ENCODE measurements around the gene VEGFB. TPM values are rescaled to one million over a fixed set of nuclear protein-coding genes. Genes with fewer than 3 reads are reported as not detected.

Gene VEGFB
- total RNA-seq, 1 experiment from 2014 or later = 40.1 TPM

DNA sequence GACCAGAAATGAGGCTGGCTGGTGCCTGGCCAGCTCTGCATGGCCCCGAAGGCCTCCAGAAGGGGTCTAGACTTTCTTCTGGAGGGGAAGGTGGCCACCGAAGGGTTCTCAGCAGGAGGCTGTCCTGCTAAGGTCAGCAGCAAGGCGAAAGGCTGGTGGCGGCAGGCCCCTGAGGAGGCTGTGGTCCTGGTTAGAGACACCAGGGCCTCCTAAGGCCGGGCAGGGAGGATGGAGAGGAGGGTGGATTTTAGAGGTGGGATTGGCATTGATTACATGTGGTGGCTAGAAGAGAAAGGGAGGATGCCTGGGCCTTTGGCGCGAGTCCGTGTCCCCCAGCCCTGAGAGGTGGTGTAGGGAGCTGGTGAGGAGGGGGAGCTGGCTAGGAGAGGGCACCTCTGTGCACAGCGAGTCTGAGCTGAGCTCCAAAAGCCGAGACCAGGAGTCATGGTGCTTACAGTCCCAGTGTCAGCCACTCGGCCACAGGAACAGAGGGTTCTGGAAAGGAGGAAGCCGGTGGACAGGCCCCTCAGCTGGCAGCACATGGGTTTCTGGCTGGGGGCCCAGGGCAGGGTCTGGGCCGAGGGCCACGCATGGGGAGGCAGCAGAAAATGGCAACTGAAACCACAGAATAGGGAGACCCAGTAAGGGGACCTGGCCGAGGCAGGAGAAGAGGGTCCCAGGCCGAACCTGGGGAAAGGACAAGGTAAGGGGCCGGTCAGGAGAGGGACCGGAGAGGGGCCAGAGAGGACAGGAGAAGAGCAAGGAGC, 25.4 kb upstream of the VEGFB start:
- DNase-seq (ENCODE audit: low read depth, low spot score) = no peak
- in situ Hi-C loops (cut with HindIII; ENCODE audit: low pct_unique_long_range_greater_than_20kb, low sequenced_read_pairs) = no loop called here

DNA sequence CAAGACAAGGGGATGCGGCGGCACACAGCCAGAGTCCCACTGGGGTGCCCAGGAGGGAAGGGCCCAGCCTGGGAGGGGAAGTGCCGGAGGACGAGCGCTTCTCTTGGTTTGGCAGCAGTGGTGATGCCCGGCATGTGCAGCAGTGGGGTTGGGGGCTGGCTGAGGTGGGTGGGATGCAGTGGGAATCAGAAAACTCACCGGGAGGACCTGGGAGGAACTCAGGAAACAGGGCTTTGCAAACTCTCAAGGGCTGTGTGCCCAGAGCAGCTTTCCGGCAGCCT, 24.9 kb upstream of the VEGFB start:
- DNase-seq (ENCODE audit: low read depth, low spot score) = no peak
- in situ Hi-C loops (cut with HindIII; ENCODE audit: low pct_unique_long_range_greater_than_20kb, low sequenced_read_pairs) = no loop called here

DNA sequence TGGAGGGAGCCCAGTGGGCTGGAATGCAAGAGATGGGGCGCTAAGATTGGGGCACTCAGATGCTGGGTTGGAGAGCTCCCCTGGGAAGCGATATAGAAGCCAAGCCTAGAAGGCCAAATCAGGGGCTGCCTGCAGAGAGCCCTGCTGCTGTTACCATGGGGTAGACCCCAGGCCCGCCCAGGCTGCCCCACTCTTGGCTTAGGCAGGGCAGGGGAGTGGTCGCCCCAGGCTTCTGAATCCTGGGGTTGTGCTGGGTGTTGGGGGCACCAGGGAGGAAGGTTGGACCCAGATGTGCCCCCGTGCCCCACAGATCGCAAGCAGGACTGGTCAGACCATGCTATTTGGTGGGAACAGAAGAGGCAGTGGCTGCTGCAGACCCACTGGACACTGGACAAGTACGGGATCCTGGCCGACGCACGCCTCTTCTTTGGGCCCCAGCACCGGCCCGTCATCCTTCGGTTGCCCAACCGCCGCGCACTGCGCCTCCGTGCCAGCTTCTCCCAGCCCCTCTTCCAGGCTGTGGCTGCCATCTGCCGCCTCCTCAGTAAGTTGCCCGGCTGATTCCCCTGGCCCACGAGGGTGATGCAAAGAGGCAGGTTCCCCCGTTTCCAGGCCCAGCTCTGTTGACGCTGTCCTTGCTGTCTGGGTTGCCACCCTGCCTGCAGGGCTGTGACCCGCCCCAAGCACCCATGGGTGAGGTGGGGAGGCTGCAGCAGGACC, 23.9 kb upstream of the VEGFB start:
- in situ Hi-C loops (cut with HindIII; ENCODE audit: low pct_unique_long_range_greater_than_20kb, low sequenced_read_pairs) = no loop called here
- DNase-seq (ENCODE audit: low read depth, low spot score) = no peak

DNA sequence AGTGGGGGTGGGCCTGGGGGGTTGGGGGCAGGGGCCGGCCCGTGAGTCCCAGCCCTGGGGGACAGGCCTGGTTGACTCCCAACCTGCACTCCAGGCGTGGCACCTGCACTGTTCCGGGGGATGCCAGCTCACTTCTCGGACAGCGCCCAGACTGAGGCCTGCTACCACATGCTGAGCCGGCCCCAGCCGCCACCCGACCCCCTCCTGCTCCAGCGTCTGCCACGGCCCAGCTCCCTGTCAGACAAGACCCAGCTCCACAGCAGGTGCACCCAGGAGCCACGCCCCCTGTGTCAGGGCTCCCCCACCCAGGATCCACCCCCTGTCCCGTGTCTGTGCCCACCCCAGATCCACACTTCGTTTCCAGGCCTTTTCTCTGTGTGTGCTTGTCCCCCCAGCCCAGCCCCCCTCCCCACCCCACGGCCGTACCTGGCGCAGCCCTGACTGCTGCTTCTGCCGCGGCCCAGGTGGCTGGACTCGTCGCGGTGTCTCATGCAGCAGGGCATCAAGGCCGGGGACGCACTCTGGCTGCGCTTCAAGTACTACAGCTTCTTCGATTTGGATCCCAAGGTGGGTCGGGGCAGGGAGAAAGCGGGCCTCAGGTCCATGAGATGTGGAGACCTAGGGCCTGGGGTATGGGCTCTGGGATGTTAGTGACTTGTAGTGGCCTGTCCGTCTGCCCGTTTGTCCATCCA, 23.1 kb upstream of the VEGFB start:
- no peak for DNase-seq (ENCODE audit: low read depth, low spot score)
- in situ Hi-C loops (cut with HindIII; ENCODE audit: low pct_unique_long_range_greater_than_20kb, low sequenced_read_pairs) = no loop called here

DNA sequence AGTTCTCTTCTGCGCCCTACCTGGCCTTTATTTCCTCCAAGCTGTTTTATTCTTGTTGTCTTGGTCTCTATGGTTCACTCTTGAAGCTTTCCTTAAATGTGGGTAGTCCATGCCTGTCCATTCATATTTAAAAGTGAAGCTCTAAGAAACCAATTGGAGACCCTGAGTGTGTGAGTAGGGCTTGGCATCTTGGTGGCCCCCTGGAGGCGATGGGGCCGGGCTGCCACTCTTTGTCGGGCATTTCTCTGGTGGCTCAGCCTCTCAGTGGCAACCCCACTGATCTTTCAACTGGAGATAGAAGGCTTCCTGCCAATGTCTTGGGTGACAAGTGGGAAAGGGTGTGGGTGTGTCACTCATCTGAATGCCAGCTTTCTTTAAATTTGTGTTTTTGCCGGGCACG, 17.5 kb upstream of the VEGFB start:
- no peak for DNase-seq (ENCODE audit: low read depth, low spot score)
- in situ Hi-C loops (cut with HindIII; ENCODE audit: low pct_unique_long_range_greater_than_20kb, low sequenced_read_pairs) = no loop called here

DNA sequence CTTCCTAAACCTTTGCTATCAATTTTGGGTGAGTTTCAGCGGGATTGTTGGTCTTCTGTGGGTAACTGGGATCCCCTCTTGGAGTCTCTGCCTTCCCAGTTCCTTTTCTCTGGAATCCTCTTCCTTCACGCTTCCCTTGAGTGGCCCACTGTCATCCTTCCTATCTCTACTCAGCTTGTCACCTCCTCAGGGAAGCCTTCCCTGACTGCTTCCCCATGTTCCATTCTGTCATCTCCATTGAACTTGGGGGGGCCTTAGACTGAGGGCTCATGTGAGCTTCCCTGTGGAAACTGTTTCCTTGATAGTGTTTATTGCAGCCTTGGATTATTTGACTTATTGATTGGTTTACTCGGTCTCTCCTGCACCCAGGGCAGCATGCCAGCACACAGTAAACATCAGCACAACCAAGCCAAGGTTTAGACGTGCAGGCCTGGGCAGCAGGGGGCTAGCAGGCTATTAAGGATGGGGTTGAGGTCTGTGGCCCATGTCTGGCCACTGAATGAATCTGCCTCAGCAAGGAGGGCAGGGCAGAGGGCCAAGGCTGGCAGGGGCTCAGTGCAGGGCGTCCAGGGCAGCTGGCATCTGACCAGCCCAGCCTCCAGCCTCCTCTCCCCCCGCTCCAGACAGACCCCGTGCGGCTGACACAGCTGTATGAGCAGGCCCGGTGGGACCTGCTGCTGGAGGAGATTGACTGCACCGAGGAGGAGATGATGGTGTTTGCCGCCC, 15.6 kb upstream of the VEGFB start:
- in situ Hi-C loops (cut with HindIII; ENCODE audit: low pct_unique_long_range_greater_than_20kb, low sequenced_read_pairs) = no loop called here
- no peak for DNase-seq (ENCODE audit: low read depth, low spot score)

DNA sequence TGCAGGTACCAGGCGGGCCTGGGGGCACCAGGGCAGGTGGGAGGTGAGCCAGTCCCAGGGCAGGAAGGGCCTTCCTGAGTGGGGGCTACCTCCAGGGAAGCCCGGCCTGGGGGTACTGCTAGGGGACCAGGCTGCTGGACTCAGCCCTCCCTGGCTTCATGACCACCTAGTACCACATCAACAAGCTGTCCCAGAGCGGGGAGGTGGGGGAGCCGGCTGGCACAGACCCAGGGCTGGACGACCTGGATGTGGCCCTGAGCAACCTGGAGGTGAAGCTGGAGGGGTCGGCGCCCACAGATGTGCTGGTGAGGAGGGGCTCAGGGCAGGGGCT, 15.1 kb upstream of the VEGFB start:
- DNase-seq (ENCODE audit: low read depth, low spot score) = no peak
- in situ Hi-C loops (cut with HindIII; ENCODE audit: low pct_unique_long_range_greater_than_20kb, low sequenced_read_pairs) = no loop called here

DNA sequence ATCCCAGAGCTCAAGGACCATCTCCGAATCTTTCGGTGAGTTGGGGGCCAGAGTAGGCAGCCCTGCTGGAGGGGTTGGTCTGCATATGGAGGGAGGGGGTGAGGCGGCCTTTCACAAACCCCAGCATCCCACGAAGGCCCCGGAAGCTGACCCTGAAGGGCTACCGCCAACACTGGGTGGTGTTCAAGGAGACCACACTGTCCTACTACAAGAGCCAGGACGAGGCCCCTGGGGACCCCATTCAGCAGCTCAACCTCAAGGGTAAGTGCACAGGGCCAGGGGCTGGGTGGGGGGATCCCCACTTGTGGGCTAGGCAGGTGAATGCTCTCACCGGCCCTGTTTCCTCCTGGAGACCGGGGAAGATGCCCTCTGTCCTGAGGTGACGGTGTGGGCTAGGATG, 14.6 kb upstream of the VEGFB start:
- in situ Hi-C loops (cut with HindIII; ENCODE audit: low pct_unique_long_range_greater_than_20kb, low sequenced_read_pairs) = no loop called here
- no peak for DNase-seq (ENCODE audit: low read depth, low spot score)

DNA sequence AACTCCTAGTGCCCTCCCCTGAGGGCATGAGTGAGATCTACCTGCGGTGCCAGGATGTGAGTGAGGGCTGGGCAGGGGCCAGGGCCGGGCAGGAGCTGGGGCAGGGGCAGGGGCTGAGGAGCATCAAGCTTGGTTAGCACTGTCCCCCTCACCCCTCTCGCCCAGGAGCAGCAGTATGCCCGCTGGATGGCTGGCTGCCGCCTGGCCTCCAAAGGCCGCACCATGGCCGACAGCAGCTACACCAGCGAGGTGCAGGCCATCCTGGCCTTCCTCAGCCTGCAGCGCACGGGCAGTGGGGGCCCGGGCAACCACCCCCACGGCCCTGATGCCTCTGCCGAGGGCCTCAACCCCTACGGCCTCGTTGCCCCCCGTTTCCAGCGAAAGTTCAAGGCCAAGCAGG, 14.1 kb upstream of the VEGFB start:
- no peak for DNase-seq (ENCODE audit: low read depth, low spot score)
- in situ Hi-C loops (cut with HindIII; ENCODE audit: low pct_unique_long_range_greater_than_20kb, low sequenced_read_pairs) = no loop called here

DNA sequence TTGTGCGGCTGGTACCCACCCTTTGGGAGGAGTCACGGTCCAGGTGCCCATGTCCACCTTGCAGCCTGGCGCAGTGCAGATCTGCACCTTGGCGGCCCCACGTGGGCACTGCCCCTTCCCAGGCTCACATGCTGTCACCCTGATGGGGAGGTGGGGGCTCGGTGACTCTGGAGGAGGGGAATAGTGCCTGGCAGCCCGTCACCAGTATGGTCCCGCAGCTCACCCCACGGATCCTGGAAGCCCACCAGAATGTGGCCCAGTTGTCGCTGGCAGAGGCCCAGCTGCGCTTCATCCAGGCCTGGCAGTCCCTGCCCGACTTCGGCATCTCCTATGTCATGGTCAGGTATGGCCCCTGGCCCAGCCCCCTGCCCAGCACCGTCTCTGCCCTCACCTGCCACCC, 13.6 kb upstream of the VEGFB start:
- in situ Hi-C loops (cut with HindIII; ENCODE audit: low pct_unique_long_range_greater_than_20kb, low sequenced_read_pairs) = no loop called here

DNA sequence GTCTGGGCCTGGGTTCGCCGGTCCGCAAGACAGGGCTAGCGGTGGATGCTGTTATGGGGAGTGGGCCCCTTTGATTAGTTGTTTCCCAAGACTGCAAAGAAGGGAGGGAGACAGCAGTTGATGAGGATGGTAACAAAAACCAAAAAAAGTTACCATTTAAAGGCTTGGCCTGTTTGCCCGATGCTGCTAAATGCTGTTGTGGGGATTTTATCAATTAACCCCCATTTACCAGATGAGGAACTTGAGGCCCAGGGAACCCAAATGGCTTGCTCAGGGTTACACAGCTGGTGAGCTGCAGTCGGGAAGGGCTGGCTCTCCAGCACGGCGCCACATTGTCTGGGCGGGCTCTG, 11.8 kb upstream of the VEGFB start:
- DNase-seq (ENCODE audit: low read depth, low spot score) = no peak
- in situ Hi-C loops (cut with HindIII; ENCODE audit: low pct_unique_long_range_greater_than_20kb, low sequenced_read_pairs) = no loop called here

More for the DNA sequence above, 13.6 kb upstream of the VEGFB start:
- DNase-seq (ENCODE audit: low read depth, low spot score) = no peak

DNA sequence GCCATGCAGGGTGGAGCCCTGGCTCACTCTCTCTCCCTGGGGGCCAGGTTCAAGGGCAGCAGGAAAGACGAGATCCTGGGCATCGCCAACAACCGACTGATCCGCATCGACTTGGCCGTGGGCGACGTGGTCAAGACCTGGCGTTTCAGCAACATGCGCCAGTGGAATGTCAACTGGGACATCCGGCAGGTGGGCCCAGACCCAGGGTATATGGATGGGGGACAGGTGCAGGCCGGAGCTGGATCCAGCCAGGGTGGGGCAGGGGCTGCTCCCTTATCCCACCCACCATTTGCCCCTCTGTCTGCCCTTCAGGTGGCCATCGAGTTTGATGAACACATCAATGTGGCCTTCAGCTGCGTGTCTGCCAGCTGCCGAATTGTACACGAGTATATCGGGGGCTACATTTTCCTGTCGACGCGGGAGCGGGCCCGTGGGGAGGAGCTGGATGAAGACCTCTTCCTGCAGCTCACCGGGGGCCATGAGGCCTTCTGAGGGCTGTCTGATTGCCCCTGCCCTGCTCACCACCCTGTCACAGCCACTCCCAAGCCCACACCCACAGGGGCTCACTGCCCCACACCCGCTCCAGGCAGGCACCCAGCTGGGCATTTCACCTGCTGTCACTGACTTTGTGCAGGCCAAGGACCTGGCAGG, 11.3 kb upstream of the VEGFB start:
- no peak for DNase-seq (ENCODE audit: low read depth, low spot score)
- in situ Hi-C loops (cut with HindIII; ENCODE audit: low pct_unique_long_range_greater_than_20kb, low sequenced_read_pairs) = no loop called here

DNA sequence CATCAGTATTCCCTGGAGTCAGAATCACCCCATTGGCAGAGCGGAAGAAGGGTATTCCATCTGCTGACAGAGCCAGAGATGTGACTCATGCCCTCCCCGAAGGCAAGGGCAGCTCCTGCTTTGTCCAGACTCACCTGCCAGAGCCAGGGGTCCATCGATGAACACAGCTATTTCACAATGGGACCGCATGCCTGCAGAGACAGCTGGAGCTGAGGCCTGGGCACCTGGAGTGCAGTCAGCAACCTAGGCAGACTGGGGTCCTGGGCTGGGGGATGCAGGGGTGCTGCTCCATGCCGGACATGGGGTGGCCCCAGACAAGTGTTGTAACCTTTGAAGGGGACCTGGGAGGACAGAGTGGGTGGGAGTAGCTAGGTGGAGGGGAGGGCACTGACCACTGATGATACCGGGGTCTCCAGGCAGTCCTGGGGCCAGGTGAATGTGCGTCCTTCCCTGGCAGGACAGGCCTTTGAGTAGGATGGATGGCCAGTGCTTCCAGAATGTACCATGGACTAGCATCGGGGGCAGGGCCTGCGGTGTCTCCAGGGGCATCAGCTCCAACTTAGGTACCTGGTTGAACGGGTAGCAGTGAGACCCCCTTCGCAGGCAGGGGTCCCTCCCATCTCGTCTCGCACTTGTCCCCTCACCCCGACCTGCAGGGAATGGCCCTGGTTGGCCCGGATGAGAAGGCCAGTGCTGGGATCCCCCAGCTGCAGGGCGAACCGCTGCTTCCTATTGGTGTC, 10.1 kb upstream of the VEGFB start:
- in situ Hi-C loops (cut with HindIII; ENCODE audit: low pct_unique_long_range_greater_than_20kb, low sequenced_read_pairs) = no loop called here
- DNase-seq (ENCODE audit: low read depth, low spot score) = no peak

DNA sequence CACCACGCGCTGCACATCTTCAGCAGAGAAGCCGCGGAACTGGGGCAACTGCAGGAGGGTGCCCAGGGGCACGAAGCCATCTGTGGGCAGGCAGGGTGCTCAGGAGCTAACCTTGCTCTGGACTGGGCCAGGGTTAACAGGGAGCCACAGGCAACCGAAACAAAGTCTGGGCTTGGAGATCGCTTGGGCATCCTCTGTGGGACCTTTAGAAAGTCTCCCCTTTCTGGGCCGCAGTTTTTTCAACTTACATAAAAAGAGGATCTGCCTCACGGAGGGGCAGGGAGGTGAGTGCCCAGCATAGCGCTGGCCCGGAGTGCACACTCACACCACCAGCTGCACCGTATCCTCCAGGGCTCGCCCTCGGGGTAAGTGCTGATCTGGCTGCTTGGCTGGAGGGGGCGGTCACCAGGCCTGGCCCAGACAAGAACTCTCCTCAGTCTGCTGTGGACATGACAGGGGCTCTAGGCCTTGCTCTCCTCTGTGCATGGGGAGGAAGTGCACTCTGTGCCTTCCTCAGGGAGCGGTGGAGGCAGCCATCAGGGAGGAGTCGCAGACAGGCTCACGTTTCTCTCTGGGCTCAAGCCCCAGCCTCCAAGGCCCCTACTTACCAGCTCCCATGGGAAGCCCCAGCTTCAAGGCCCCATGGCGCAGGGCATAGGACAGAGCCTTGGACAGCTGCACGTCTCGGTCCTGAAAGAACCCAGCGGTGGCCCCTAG, 9.3 kb upstream of the VEGFB start:
- in situ Hi-C loops (cut with HindIII; ENCODE audit: low pct_unique_long_range_greater_than_20kb, low sequenced_read_pairs) = no loop called here

DNA sequence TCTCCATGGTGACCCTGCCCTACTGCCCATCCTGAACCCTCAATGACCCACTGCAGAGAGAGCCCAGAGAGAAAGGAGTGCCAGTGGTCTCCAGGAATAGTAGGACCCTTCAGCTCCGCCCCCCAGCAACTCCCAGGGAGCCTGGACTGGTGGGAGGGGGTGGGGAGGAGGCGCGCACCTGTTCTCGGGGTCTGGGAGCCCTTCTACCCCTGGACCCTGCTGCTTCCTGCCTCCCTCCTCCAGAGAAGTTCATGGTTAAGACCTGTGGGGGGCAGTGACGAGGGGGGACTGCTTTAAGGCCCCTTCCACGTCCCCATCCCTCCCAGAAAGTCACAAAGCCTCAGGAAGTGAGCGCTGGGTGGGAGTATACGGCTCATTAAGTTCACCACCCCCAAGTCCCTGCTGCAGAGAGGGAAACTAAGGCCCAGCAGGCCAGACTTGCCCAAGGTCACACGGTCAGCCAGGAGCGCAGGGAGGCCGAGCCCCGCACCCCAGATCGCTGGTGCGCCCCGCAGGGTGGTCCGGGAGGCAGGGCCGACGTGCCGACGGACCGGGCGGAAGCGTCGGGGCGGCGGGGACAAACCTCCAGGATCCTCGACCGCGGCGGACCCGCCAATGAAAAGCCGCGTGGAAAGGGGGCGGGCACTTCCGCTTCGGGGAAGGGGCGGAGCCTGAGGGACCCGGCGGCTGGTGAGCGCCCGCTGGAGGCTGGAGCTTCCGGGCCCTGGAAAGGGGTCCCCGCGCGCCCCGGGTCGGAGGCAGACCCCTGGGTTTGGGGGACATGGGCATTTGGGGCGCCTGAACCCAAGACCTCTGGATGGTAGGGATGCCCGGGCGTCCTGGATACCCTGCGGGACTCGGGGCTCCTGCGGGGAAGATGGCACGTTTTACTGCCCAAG, 8.5 kb upstream of the VEGFB start, which contains the start of the genes NUDT22 and TRPT1:
TSS of gene NUDT22 (plus strand) at position 667 of the 899 bp plus-strand sequence. CDS start 379 bp downstream, outside the sequence.
TSS of gene TRPT1 (minus strand) at position 579 of the 899 bp plus-strand sequence. CDS start at position 253, 326 bp downstream.
- peak; percentile 77 for DNase-seq (ENCODE audit: low read depth, low spot score)

More for the DNA sequence above, 9.3 kb upstream of the VEGFB start:
- no peak for DNase-seq (ENCODE audit: low read depth, low spot score)

More for the DNA sequence above, 8.5 kb upstream of the VEGFB start, which contains the start of the genes NUDT22 and TRPT1:
- in situ Hi-C loops (cut with HindIII; ENCODE audit: low pct_unique_long_range_greater_than_20kb, low sequenced_read_pairs) = no loop called here
